Liver (tissue), 3 donors: ENCODE results near the gene SIGLEC14.

Experiments used
- GABPA ChIP-seq, 2 donors: IDR thresholded peaks in 1 of 2; conservative IDR thresholded peaks in 1 of 2; 2 replicates each; pipeline ENCODE4 v1.6.1; 2016; ENCODE audit warnings: antibody characterized with exemption in 2 of 2, mild to moderate bottlenecking in 1 of 2, moderate library complexity in 1 of 2
- MAX ChIP-seq: IDR thresholded peaks from 2 replicates; pipeline ENCODE4 v1.6.1; 2016; ENCODE audit warnings: antibody characterized with exemption
- RAD21 ChIP-seq, 2 donors: IDR thresholded peaks; 2 replicates each; pipeline ENCODE4 v1.6.1; 2016; ENCODE audit warnings: antibody characterized with exemption in 2 of 2, mild to moderate bottlenecking in 2 of 2
- RXRA ChIP-seq, 2 donors: IDR thresholded peaks; 2 replicates each; pipeline ENCODE4 v1.6.1; 2017 to 2018; ENCODE audit warnings: antibody characterized with exemption in 2 of 2, mild to moderate bottlenecking in 1 of 2
- YY1 ChIP-seq: IDR thresholded peaks from 2 replicates; pipeline ENCODE4 v1.6.1; 2016; ENCODE audit warnings: antibody characterized with exemption, mild to moderate bottlenecking
- ZBTB33 ChIP-seq: IDR thresholded peaks from 2 replicates; pipeline ENCODE4 v1.6.1; 2016; ENCODE audit warnings: antibody characterized with exemption
- TF ChIP-seq, protein P1 (sequence below): fragments of 150-350 bp; IDR thresholded peaks from 2 replicates; pipeline ENCODE4 v1.5.1; 2017; ENCODE audit warnings: improper control_type of control experiment, low read depth, low read length; ENCODE audit not compliant: missing input control
- TF ChIP-seq, protein P2 (sequence below): IDR thresholded peaks from 2 replicates; pipeline ENCODE4 v1.6.1; 2016; ENCODE audit warnings: antibody characterized with exemption, mild to moderate bottlenecking
- donor health status: healthy.
- donor health status: healthy.

- TF ChIP-seq, protein P1, sequence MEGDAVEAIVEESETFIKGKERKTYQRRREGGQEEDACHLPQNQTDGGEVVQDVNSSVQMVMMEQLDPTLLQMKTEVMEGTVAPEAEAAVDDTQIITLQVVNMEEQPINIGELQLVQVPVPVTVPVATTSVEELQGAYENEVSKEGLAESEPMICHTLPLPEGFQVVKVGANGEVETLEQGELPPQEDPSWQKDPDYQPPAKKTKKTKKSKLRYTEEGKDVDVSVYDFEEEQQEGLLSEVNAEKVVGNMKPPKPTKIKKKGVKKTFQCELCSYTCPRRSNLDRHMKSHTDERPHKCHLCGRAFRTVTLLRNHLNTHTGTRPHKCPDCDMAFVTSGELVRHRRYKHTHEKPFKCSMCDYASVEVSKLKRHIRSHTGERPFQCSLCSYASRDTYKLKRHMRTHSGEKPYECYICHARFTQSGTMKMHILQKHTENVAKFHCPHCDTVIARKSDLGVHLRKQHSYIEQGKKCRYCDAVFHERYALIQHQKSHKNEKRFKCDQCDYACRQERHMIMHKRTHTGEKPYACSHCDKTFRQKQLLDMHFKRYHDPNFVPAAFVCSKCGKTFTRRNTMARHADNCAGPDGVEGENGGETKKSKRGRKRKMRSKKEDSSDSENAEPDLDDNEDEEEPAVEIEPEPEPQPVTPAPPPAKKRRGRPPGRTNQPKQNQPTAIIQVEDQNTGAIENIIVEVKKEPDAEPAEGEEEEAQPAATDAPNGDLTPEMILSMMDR = no peak
- TF ChIP-seq GABPA (IDR thresholded peaks at IDR 0.05 in 1 of 2, conservative IDR thresholded peaks at IDR 0.05 in 1 of 2) (no peak), RAD21 (IDR thresholded peaks at IDR 0.05) (no peak), MAX (no peak), YY1 (no peak), RXRA (IDR thresholded peaks at IDR 0.05) (no peak), ZBTB33 (no peak)
- TF ChIP-seq, protein P2, sequence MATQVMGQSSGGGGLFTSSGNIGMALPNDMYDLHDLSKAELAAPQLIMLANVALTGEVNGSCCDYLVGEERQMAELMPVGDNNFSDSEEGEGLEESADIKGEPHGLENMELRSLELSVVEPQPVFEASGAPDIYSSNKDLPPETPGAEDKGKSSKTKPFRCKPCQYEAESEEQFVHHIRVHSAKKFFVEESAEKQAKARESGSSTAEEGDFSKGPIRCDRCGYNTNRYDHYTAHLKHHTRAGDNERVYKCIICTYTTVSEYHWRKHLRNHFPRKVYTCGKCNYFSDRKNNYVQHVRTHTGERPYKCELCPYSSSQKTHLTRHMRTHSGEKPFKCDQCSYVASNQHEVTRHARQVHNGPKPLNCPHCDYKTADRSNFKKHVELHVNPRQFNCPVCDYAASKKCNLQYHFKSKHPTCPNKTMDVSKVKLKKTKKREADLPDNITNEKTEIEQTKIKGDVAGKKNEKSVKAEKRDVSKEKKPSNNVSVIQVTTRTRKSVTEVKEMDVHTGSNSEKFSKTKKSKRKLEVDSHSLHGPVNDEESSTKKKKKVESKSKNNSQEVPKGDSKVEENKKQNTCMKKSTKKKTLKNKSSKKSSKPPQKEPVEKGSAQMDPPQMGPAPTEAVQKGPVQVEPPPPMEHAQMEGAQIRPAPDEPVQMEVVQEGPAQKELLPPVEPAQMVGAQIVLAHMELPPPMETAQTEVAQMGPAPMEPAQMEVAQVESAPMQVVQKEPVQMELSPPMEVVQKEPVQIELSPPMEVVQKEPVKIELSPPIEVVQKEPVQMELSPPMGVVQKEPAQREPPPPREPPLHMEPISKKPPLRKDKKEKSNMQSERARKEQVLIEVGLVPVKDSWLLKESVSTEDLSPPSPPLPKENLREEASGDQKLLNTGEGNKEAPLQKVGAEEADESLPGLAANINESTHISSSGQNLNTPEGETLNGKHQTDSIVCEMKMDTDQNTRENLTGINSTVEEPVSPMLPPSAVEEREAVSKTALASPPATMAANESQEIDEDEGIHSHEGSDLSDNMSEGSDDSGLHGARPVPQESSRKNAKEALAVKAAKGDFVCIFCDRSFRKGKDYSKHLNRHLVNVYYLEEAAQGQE = no peak
Observed at GRCh38 chr19:51621178-51621577, 25.4 kb downstream of the SIGLEC14 start.
